HG02870 (cell line): Measurements from ENCODE around the gene FAM107B.

Experiments
- ATAC-seq: cut with Tn5 transposase; IDR thresholded peaks from one replicate; pipeline ENCODE4 v1.9.1; 2021; ENCODE audit warnings: mild to moderate bottlenecking, moderate library complexity; ENCODE audit not compliant: unreplicated experiment

Gene FAM107B

DNA sequence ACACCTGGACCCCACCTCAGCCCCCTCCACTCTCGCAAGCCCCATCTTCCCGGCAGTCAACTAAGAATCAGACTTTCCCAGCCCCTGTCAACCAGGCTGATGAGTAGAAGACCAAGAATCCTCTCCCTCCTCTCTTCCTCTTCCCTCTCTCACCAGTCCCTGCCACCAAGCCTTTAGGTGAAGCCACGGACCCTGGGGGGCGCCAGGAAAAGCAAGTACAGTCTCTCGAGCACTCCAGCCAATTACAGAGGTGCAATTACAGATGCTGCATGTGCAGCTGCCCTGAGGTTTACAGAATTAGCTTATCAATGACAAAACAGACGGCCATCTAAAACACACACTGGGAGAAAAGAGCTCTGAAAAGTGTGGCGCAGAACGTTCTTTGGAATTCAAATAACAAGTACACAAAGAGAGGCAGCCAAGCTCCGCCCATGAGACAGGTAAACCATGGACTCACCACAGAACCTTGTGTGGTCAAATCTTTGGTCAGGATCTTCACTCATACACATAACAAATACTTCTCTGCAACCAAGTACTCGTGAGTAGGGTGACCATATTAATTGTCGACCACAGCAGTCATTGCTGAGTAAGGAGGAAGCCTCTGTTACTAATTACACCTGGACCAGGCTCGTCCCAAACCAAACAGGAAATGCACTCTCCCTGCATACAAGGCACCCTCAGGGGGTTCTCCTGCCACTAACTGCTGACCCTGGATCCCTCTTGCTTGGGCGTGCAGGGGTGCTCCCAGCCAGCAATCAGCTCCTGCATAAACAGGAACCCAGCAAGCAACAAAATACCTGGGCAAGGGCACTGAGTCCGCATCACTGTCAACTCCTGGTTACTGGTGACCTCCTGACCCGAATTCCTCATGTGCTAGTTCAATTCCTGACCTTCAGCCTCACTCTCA, 189.2 kb downstream of the FAM107B start:
- no peak for ATAC-seq

DNA sequence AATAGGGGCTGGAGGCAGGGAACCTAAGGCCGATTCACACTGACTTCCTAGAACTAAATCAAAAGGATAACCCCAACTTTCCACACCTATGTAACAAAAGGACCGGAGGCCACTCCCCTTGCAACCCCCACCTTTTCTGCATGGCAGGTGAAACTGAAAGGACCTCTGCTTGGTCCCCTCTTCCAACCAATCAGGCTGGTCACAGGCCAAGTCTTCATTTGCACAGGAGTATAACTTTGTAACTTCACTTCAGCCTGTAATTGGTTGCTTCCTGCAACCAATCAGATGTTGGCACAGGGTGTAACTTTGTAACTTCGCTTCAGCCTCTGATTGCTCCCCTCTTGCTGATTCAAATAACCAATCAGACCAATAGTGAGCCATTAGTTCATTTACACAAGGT, 190.0 kb downstream of the FAM107B start:
- ATAC-seq, result no peak

DNA sequence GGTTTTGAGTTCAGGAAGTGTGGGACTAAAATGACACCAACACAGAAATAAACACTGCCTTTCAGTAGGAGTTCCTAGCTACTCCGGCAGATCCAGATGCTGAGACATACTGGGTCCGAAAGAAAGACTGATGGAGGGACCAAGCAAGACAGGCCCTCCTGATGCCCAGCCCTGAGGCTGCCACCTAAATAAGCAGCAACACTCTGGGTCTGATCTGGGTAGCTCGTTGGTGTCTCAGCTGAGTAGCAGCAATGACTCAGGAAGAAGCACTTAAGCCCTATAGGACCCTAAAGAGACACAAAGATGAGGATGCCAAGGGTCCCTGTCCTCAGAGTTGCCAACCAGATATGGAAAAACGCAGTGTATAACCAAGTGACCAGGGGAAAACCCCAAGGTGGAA, 190.7 kb downstream of the FAM107B start:
- ATAC-seq, result no peak

DNA sequence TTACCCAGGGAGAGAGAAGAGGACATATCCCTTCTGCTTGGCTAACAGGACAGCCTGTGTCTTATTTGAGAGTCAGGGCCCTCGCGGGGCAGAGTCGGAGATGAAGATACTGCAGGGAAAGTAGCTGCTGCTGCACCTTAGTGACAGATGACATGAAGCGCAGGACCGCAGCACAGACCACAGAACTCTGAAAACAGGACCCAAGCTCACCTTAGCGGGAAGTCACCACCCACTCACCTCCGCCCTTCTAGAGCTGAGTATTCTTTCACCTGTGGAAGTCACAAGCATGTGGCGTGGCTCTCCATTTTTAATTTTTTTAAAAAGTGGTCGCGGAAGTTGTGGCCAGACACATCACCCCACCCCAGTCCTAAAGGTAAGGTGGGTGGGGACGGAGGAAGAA, 191.4 kb downstream of the FAM107B start:
- ATAC-seq, result peak; percentile 54

DNA sequence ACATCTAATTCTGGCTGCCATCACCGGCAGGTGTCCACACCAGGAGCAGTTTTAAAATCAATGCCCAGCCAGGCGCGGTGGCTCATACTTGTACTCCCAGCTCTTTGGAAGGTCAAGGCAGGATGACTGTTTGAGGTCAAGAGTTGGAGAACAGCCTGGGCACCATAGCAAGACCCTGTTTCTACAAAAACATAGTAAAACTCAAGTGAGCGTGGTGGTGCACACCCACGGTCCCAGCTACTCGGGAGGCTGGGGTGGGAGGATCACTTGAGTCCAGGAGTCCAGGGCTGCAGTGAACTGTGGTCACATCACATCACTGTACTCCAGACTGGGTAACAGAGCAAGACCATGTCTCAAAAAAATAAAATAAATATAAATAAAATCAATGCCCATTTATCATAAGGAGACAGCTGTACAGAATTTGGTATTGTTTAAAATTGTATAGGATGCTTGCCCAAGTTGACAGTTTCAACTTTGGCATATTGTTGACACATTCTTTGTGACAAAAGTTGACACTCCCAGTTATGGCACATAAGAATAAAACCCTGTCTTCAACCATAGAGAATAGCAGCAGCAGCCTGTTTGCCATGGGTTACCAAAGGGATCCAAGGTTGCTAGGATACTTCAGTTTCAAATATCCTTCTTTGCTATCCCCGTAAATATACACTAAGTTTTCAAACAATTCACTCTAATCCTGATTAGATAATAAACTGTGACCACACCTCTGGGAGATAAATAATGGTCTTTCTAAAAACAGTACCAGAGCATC, 193.0 kb downstream of the FAM107B start:
- no peak for ATAC-seq

DNA sequence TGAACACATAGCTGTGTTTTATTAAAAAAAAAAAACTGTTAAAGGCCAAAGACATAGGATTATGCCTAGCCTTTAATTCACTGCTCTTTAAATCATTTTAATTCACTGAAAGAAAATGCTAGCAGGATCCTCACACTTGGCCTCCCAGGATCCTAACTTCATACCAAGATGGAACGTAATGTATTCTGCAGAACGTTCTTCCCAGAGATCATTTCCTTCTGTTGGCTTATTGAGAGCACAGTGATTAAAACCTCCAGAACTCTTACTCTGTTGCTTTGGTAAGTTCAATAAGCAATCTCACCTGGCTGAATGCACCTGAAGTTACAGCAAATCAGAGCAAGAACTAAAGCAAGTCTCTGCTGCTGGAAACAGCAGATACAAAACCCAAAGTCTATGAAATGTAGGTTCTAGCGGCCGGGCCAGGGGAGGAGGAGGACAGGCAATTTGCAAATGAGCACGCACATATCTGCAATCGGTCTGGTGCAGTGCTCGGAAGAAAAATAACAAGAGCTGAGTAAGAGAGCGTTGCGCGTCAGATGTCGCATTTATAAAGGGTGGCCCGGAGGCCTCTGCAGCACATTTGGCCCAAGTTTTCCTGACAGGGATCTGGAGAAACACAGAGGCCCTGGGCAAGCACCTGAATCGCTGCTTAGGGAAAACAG, 193.9 kb downstream of the FAM107B start:
- ATAC-seq, result no peak

DNA sequence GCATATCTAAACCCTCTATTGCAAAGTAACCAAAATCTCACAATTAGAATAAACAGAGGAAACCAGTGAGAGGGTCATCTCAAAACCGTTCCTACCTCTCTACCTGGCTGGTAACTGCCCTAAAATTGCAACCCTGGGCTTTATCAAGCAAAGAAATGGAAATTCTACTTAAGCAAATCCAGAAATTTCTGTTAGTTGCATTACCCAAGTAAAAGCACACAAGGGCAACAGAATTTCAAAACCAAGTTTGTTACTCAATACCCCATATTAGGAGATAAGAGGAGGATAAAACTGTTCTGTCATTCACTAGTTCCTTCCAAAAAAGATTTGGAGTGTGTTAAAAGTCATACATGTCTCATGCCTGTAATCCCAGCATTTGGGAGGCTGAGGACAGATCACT, 195.3 kb downstream of the FAM107B start:
- no peak for ATAC-seq

DNA sequence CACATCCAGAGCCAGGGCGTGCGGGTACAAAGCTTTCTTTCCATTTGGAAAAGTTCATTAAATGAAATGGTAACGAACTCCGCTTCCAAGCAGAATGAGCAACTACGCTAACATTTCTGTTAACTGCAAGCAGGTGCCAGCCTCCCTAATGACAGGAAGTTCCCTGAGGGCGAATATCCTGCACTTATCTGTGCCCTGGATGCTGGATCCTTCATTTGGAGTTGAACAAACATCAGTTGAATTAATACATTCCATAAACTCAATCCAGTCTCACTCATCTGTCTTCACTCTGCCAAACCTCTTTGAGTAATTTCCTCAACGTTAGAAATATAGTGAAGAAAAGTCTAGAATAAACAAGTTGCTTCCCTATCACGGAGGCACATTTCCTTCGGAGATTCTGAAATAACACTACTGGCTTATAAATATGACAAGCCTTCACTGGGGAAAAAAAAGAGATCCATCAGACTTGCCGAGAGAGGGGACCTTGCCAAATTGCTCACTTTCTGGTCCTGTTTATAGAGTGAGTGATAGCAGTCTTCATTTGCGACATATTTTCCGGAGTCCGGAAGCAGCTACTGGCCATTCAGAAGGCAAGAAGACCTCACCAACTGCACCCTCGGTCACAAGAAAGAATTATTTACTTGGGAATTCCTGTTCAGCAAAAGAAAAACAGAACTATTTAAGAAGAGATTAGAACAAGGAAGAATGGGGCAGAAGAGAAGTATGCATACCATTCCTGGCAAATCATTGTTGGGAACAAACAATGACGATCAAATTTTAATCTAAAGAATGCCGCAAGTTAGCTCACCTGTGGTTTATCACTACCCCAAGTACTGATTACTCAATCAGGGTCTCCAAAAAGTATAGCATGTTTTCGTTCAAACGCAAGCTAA, 196.4 kb downstream of the FAM107B start:
- no peak for ATAC-seq

DNA sequence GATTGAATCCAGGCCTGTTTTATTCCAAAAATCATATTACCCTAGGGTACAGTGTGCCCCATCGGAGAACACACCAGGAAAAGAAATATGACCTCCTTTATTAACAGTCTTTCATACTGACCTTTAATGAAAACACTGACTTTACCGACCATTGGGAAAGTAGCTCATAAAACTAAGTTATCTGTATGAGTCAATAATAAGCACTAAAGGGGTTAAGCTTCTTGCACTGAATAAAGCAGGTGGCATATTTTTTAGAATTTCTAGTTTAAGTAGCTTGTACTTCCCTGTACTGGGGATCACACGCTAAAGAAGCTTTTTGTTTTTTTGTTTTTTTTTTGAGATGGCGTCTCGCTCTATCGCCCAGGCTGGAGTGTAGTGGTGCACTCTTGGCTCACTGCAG, 199.8 kb downstream of the FAM107B start:
- no peak for ATAC-seq

DNA sequence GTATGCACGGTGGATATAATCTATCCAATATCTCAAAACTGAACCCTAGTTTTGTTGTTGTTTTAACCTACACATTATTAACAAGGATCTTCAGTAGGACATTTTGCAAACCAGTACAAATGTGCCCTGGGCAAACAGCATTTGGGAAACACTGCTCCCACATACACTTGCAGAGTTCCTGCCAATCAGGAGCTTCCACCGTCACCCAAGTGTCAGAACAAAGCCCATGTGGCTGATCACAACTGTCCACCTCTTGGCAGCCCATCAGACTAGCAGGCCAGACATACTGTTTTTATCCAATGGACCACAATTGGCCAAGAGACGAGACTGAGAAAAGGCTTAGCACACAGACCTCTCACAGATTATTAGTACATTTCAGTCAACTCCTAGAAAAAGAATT, 200.4 kb downstream of the FAM107B start:
- ATAC-seq, result no peak

DNA sequence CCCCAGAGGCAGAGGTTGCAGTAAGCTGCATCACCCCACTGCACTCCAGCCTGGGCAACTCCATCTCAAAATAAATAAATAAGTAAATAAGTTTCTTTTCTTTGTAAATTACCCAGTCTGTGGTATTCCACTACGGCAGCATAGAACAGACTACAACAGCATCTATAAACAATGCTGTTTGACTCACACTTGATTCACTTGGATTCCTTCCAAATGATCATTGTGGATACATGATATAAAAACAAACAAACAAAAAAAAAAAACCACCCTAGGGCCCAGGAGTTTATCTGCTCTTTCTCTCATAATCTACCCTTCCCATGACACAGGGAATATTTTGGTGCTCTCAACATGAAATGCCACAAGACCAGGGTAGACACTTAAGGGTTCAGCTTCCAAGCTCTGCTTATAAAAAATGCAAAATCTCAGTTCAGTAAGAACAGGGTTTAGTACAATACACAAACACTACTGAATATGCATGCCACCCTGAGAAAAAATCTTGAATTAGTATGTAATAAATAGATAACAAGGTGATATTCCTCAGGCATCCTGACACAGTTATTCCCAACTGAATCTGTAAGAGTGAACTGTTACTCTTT, 200.9 kb downstream of the FAM107B start:
- no peak for ATAC-seq

DNA sequence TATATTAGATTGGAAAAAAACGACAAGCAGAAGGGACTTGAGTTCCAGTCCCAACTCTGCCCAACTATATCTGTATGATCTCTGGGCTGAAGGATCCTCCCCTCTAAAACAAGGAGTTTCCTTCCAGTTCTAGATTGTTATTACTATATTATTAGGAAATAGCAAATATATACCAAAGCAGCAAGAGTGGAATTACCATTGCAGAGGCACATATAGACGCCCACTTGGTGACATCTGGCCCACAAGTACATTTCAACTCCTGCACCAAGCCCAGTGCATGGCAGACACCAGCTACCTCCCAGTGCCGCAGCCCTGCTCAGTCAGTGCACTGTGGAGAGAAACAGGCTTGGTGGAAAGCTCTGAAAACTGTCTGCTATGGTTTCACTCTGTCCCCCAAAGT, 201.9 kb downstream of the FAM107B start:
- no peak for ATAC-seq

DNA sequence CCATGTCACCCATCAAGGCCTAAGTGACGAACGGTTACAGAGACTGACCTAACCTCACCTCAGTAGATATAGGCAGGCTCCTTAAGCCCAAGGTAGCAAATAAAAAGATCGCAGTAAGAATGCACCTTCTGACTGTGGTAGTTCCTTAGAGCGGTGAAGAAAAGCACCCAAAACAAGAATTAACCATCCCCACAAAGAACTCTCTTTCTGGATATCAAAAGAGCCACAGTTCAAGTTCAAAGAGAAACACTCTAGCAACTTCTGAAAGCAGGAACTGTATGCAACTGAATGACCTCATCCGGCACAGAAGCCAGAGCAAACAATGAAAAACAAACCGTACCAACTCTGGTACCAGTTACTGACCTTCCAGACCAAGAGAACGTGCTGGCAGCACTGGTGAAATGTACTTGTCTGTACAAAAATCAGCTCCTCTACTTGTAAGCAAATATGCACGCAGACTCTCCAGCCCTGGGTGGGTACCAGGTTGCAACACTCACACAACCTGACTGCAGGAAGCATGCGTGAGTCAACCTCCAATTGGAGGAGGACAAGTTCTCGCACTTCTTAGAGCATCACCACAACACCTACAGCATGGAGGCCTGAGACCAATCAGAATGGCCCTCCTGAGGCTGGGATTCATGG, 202.7 kb downstream of the FAM107B start:
- peak; percentile 81 for ATAC-seq

DNA sequence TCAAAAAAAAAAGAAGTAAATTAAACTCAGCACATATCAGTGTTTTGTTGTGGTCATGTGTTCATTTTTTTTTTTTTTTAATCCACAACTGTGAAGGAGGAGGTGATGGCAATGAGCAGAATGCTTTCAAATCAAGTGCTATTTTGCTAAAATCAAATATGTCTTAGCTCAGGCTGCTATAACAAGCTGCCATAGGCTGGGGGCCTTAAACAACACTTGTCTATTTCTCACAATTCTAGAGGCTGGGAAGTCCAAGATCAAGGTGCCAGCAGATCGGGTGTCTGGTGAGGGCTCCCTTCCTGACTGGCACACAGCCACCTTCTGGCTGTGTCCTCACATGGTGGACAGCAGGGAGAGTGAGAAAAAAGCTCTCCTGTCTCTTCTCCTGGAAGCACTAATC, 203.9 kb downstream of the FAM107B start:
- ATAC-seq, result no peak

DNA sequence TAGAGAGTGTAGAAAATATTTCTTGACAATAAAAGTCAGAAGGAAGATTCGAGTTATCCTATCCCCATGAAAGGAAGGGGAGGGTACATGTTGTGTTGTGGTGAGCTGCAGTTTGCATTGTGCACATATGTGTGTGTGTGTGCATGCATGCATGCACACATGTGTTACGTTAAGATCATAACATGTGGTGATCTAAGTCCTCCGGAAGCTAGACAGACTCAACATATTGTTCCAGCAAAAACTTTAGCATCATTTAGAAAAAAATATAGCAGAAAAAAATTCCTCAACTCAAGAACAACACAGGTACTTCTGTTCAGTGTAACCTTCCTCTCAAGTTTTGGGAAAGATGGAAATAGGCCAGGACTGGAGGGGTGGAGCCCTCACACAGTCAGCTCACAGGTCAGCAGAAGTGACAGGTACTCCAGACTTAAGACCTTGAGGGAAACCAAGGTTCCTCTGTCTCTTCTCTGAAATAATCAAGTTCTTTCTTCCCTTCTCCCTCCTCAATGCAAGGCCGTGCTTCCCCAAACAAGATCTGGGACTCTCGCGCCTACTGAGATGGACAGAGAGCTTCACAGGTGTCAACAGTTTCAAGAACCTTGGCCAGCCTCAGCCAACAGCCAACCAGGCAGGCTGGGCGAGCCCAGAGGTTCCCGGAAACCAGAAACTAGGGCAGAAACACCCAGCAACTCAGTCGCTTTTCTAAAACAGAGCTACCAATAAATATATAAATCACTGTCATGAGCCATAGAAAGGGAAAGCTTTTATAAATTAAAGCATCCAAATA, 205.2 kb downstream of the FAM107B start:
- ATAC-seq, result no peak

DNA sequence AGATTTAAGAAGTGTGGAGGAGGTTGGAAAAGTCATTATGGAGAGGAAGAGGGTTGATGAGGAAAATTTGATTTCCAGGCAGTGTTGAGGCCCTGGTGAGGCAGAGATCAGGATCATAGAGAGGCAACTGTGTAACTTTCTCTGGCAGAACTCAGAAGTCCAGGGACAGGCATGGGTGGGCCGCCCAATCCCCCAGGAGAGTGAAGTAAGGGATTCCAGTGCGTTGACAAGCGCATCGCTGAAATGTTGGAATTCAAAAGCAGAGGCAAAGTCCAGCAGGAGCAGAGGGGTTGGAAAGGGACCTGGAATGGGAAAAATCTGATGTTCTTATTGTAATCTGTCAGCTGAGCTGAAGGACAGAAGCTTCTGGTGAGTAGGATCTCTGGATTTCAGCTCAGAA, 207.3 kb downstream of the FAM107B start:
- no peak for ATAC-seq

DNA sequence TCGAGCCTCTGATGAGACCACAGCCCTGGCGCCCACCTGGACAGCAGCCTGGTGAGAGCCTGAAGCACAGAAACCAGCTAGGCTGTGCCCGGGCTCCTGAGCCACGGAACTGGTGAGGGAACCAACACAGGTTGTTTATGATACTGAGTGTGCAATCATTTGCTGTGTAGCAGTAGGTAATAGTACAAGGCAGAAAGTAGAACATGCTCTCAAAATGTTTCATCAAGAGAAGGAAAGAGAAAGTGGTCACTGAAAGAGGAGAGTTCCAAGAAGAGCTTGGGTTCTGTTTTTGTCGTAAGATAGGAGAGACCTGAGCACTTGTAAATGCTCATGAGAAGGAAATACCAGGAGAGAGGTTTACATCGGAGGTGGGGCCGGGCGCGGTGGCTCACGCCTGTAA, 208.2 kb downstream of the FAM107B start:
- ATAC-seq, result no peak

DNA sequence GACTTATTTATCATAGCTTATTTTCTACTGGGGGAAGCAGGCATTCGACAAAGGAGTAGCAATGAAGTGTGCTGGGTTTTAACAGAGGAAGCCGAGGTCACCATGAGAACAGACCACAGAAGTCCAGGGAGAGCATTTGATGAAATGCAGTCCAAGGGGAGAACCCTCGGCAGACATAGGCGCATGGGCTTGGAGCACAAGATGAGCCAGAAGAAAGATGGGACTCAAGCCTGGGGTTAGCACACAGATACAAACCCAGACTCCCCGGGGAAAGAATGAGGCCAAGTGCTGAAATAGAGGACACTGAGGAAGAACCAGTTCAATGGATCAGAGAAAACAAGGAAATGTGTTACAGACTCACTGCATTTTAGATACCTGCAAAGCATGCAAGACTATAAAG, 209.5 kb downstream of the FAM107B start:
- ATAC-seq, result no peak

DNA sequence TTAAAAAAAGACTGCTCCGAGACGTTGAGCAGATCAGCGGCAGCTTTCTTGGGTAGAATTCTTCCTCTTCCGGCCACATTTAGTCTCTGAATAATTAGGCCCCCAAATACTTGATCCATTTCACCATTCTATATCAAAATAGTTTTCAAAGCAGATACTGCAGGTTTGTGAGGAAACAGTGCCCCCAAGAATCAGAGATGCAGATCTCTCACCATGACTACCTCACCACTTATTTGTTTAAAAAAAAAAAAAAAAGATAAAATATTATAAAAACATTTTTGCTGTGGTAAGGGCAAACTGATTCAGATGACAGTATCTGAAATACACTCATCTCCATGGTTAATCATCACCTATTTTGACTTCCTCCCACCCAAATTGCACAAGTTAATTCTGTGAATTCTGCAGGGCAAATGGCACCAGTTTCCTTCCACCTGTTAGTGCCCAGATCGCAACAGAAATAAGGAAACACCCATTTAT, 210.4 kb downstream of the FAM107B start:
- no peak for ATAC-seq
